CD4-positive, alpha-beta T cell (primary cell): Measurements from ENCODE around the gene ZBTB7C. TPM values are rescaled to one million over a fixed set of nuclear protein-coding genes. Genes with fewer than 3 reads are reported as not detected.

ENCODE experiments used
- ATAC-seq: fragments of 200-7000 bp; cut with Tn5 transposase; one replicate; pipeline ENCODE4 v1.10.0; 2022; ENCODE audit warnings: mild to moderate bottlenecking; ENCODE audit not compliant: poor library complexity
- CTCF ChIA-PET: fragments of 350-600 bp; sonication (Branson Sonifier 250); formaldehyde crosslinking; loops from one replicate; lab custom pipeline; 2021; ENCODE audit warnings: antibody characterized with exemption, inconsistent platforms; lab: Charles Lee
- POLR2A ChIA-PET: fragments of 350-600 bp; sonication (Branson Sonifier 250); formaldehyde crosslinking; loops from one replicate; lab custom pipeline; 2021; ENCODE audit warnings: antibody characterized with exemption, inconsistent platforms; lab: Charles Lee
- DNase-seq, 14 experiments: peaks; one replicate each; pipeline ENCODE4 v3.0.0-alpha.2; 2013 to 2020; ENCODE audit warnings: mixed read lengths in 2 of 14
- H3K27ac ChIP-seq, 2 donors: one replicate each; pipeline versions ENCODE4 v1.5.1 to v1.7.0; 2013; ENCODE audit warnings: low read length in 2 of 2, low read depth in 1 of 2, mild to moderate bottlenecking in 1 of 2
- H3K27me3 ChIP-seq, 2 experiments: 1 replicate in 1 of 2; 2 replicates in 1 of 2; pipeline versions ENCODE4 v1.6.1 to v1.7.0; 2013; ENCODE audit warnings: low read length in 2 of 2, control low read depth in 1 of 2, mild to moderate bottlenecking in 1 of 2, moderate library complexity in 1 of 2; ENCODE audit not compliant: insufficient read depth in 2 of 2, control insufficient read depth in 1 of 2
- H3K36me3 ChIP-seq: one replicate; pipeline ENCODE4 v1.6.1; 2013; ENCODE audit warnings: low read length, control low read depth; ENCODE audit not compliant: insufficient read depth
- H3K4me1 ChIP-seq: one replicate; pipeline ENCODE4 v1.6.1; 2013; ENCODE audit warnings: low read length, control low read depth; ENCODE audit not compliant: insufficient read depth
- H3K4me3 ChIP-seq: one replicate; pipeline ENCODE4 v1.5.1; 2013; ENCODE audit warnings: mild to moderate bottlenecking, low read length, moderate library complexity
- H3K9me3 ChIP-seq, 2 experiments: 1 replicate in 1 of 2; 2 replicates in 1 of 2; pipeline versions ENCODE4 v1.6.1 to v1.7.0; 2013; ENCODE audit warnings: low read length in 2 of 2, mild to moderate bottlenecking in 2 of 2, control low read depth in 1 of 2, moderate library complexity in 1 of 2; ENCODE audit not compliant: control insufficient read depth in 1 of 2, insufficient read depth in 1 of 2
- H3K27ac Mint-ChIP-seq: one replicate; pipeline ENCODE4 v1.8.0; 2020; ENCODE audit warnings: mixed read lengths
- H3K27me3 Mint-ChIP-seq: one replicate; pipeline ENCODE4 v1.8.0; 2021; ENCODE audit warnings: mixed read lengths
- H3K36me3 Mint-ChIP-seq: one replicate; pipeline ENCODE4 v1.8.0; 2021; ENCODE audit warnings: low read depth, mixed read lengths
- H3K4me1 Mint-ChIP-seq: one replicate; pipeline ENCODE4 v1.8.0; 2021; ENCODE audit warnings: low read depth, mixed read lengths
- H3K4me3 Mint-ChIP-seq: one replicate; pipeline ENCODE4 v1.8.0; 2020; ENCODE audit warnings: mild to moderate bottlenecking, mixed read lengths
- H3K9me3 Mint-ChIP-seq: one replicate; pipeline ENCODE4 v1.8.0; 2020; ENCODE audit warnings: mixed read lengths
- intact Hi-C, 2 experiments: fragments of 100-400 bp; cut with DNase I in 1 of 2; cut with micrococcal nuclease in 1 of 2; formaldehyde crosslinking; loops; one replicate each; pipeline versions ENCODE4 v1.15.1 to v1.9.0; 2023 to 2025; cut with DNase I, micrococcal nuclease
- total RNA-seq, 174 experiments: library from RNA in 2 of 174; stranded (reverse) in 2 of 174; gene quantifications; one replicate each; pipeline ENCODE4 v1.2.3 and lab custom pipeline; 2021 to 2026
- TF ChIP-seq, protein P1 (sequence below): fragments of 200-600 bp; IDR thresholded peaks from one replicate; pipeline ENCODE4 v1.8.0; 2022; ENCODE audit warnings: antibody characterized with exemption, mild to moderate bottlenecking

Gene ZBTB7C
- total RNA-seq, 2 experiments from 2014 or later, result not detected

- TF ChIP-seq, protein P1, sequence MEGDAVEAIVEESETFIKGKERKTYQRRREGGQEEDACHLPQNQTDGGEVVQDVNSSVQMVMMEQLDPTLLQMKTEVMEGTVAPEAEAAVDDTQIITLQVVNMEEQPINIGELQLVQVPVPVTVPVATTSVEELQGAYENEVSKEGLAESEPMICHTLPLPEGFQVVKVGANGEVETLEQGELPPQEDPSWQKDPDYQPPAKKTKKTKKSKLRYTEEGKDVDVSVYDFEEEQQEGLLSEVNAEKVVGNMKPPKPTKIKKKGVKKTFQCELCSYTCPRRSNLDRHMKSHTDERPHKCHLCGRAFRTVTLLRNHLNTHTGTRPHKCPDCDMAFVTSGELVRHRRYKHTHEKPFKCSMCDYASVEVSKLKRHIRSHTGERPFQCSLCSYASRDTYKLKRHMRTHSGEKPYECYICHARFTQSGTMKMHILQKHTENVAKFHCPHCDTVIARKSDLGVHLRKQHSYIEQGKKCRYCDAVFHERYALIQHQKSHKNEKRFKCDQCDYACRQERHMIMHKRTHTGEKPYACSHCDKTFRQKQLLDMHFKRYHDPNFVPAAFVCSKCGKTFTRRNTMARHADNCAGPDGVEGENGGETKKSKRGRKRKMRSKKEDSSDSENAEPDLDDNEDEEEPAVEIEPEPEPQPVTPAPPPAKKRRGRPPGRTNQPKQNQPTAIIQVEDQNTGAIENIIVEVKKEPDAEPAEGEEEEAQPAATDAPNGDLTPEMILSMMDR, result no peak
- Mint-ChIP-seq H3K4me1 (no peaks in the 10 kb centered on the region), H3K9me3 (no peaks in the 10 kb centered on the region), H3K36me3 (no peaks in the 10 kb centered on the region), H3K27me3 (no peaks in the 10 kb centered on the region), H3K4me3 (no peak overlapping the region), H3K27ac (no peak overlapping the region)
- ATAC-seq (no peak), DNase-seq (no peak)
- H3K27ac ChIP-seq, result no peak overlapping the region
- POLR2A ChIA-PET, result no interaction called here
- no peak overlapping the region for H3K4me3 ChIP-seq
- peaks cover 0 to 3% of the 10 kb centered on the region in 2 experiments for H3K27me3 ChIP-seq
- intact Hi-C loops, result loop anchor here in 1 of 2 experiments (10.0 kb wide), 1 partner anchor 564 kb away; no protein-coding TSS in a partner anchor
- H3K4me1 ChIP-seq, result no peaks in the 10 kb centered on the region
- CTCF ChIA-PET, result no interaction called here
- H3K9me3 ChIP-seq, result no peaks in the 10 kb centered on the region
- H3K36me3 ChIP-seq, result no peaks in the 10 kb centered on the region
Measured at GRCh38 chr18:48338915-48339314, 70.3 kb downstream of the ZBTB7C start.

GRCh38 chr18:48337053-48337452 is 72.1 kb downstream of the ZBTB7C start:
- no peak overlapping the region for H3K27ac Mint-ChIP-seq
- Histone ChIP-seq H3K4me3 (no peak overlapping the region), H3K27me3 (peaks cover 0 to 3% of the 10 kb centered on the region in 2 experiments), H3K9me3 (no peaks in the 10 kb centered on the region), H3K4me1 (no peaks in the 10 kb centered on the region), H3K36me3 (no peaks in the 10 kb centered on the region), H3K27ac (no peak overlapping the region)
- no peaks in the 10 kb centered on the region for H3K4me1 Mint-ChIP-seq
- H3K9me3 Mint-ChIP-seq, result no peaks in the 10 kb centered on the region
- intact Hi-C loops, result loop anchor here in 1 of 2 experiments (10.0 kb wide), 1 partner anchor 562 kb away; no protein-coding TSS in a partner anchor
- CTCF ChIA-PET, result no interaction called here
- H3K4me3 Mint-ChIP-seq, result no peak overlapping the region
- POLR2A ChIA-PET, result no interaction called here
- H3K27me3 Mint-ChIP-seq, result peaks cover 11% of the 10 kb centered on the region
- DNase-seq (no peak), ATAC-seq (no peak)
- TF ChIP-seq, protein P1, result no peak
- H3K36me3 Mint-ChIP-seq, result no peaks in the 10 kb centered on the region

- intact Hi-C loops, result loop anchor here in 1 of 2 experiments (10.0 kb wide), 1 partner anchor 562 kb away; no protein-coding TSS in a partner anchor
- CTCF ChIA-PET, result no interaction called here
Measured at GRCh38 chr18:48336332-48336731, 72.9 kb downstream of the ZBTB7C start.

More at GRCh38 chr18:48336332-48336731, 72.9 kb downstream of the ZBTB7C start:
- no peaks in the 10 kb centered on the region for H3K36me3 ChIP-seq
- H3K9me3 ChIP-seq, result no peaks in the 10 kb centered on the region
- no peaks in the 10 kb centered on the region for H3K4me1 Mint-ChIP-seq
- no peak overlapping the region for H3K4me3 ChIP-seq
- no peak overlapping the region for H3K27ac ChIP-seq
- H3K27me3 ChIP-seq, result peaks cover 0 to 3% of the 10 kb centered on the region in 2 experiments
- POLR2A ChIA-PET, result no interaction called here
- no peak overlapping the region for H3K27ac Mint-ChIP-seq
- no peaks in the 10 kb centered on the region for H3K9me3 Mint-ChIP-seq
- peaks cover 11% of the 10 kb centered on the region for H3K27me3 Mint-ChIP-seq
- no peak for ATAC-seq
- H3K4me1 ChIP-seq, result no peaks in the 10 kb centered on the region
- DNase-seq, result no peak
- no peak overlapping the region for H3K4me3 Mint-ChIP-seq
- no peaks in the 10 kb centered on the region for H3K36me3 Mint-ChIP-seq
- TF ChIP-seq, protein P1, result no peak
